Measurements from ENCODE around the gene SLC25A47.

SLC25A47 gene

DNA sequence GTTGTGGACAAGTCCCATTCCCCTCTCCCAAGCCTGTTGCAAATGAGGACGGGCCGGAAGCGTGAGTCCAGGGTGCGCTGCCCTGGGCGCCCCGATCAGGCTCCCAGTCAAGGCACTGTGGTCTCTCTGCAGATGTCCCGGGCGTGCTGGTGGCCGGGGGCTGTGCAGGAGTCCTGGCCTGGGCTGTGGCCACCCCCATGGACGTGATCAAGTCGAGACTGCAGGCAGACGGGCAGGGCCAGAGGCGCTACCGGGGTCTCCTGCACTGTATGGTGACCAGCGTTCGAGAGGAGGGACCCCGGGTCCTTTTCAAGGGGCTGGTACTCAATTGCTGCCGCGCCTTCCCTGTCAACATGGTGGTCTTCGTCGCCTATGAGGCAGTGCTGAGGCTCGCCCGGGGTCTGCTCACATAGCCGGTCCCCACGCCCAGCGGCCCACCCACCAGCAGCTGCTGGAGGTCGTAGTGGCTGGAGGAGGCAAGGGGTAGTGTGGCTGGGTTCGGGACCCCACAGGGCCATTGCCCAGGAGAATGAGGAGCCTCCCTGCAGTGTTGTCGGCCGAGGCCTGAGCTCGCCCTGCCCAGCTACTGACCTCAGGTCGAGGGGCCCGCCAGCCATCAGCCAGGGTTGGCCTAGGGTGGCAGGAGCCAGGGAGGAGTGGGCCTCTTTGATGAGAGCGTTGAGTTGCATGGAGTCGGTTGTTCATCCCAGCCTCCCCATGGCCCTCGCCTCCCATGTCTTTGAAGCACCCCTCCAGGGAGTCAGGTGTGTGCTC, 6.3 kb downstream of the SLC25A47 start:
- H3K9ac ChIP-seq (ENCODE audit: low read length in 2 of 2) = no peak overlapping the region
- H3K9me3 ChIP-seq (ENCODE audit: control insufficient read depth in 2 of 2, low read length in 2 of 2) = no peaks in the 10 kb centered on the region
- H3K27ac ChIP-seq (ENCODE audit: low read length) = no peak overlapping the region
- H3K36me3 ChIP-seq (ENCODE audit: control insufficient read depth in 2 of 2, insufficient read depth in 2 of 2, low read length in 2 of 2) = peaks cover 2 to 3% of the 10 kb centered on the region in 2 donors
- H3K4me1 ChIP-seq (ENCODE audit: control insufficient read depth, insufficient read depth, low read length) = no peaks in the 10 kb centered on the region
- H3K27me3 ChIP-seq (ENCODE audit: control insufficient read depth in 1 of 2, insufficient read depth in 2 of 2, low read length in 2 of 2) = no peaks in the 10 kb centered on the region
- H3K4me3 ChIP-seq (ENCODE audit: low read length in 2 of 2) = no peak overlapping the region

DNA sequence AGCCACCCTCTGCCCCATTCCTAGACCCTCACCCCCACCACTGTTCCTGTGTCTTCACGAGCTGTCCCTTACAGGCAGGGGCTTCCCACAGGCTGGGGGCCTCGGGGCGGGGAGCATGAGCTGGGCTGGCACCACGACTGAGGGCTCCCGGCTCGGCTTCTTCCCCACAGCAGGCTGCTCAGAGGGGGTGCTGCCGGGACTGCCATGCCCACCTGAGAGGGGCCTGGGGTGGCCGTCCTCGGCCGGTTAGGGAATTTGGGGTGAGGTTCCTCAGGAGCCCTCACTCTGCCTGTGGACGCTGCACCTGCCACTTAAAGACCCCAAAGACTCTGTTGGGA, 6.8 kb downstream of the SLC25A47 start:
- Histone ChIP-seq H3K9ac (ENCODE audit: low read length in 2 of 2) (no peak overlapping the region), H3K4me1 (ENCODE audit: control insufficient read depth, insufficient read depth, low read length) (no peaks in the 10 kb centered on the region), H3K27me3 (ENCODE audit: control insufficient read depth in 1 of 2, insufficient read depth in 2 of 2, low read length in 2 of 2) (no peaks in the 10 kb centered on the region), H3K36me3 (ENCODE audit: control insufficient read depth in 2 of 2, insufficient read depth in 2 of 2, low read length in 2 of 2) (peaks cover 4 to 6% of the 10 kb centered on the region in 2 donors), H3K4me3 (ENCODE audit: low read length in 2 of 2) (no peak overlapping the region), H3K9me3 (ENCODE audit: control insufficient read depth in 2 of 2, low read length in 2 of 2) (no peaks in the 10 kb centered on the region), H3K27ac (ENCODE audit: low read length) (no peak overlapping the region)

DNA sequence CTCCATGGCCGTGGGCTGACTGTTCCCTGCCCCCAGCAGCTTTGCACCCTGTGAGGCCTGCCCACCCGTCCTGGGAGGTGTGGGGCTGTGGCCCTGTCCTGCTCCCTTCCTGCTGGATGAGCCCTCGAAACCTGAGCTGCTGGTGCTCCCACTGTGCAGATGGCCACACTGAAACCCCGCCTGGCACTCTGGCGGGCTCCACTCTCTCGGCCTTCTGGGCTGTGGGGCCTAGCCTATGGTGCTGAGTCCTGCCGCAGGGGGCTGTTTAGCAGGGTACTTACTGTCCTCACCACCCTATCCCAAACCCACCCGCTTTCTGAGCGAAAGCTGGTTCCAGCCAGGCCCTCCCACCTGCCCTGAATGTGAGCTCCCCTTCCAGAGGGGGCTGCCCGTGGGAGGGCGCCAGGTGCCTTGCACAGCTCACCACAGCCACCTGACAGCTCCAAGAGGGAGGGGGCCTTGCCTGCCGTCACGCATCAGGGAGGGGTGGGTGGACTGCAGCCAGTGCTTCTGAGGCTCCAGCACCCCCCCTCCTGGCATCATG, 7.3 kb downstream of the SLC25A47 start:
- Histone ChIP-seq H3K9me3 (ENCODE audit: control insufficient read depth in 2 of 2, low read length in 2 of 2) (no peaks in the 10 kb centered on the region), H3K27ac (ENCODE audit: low read length) (no peak overlapping the region), H3K9ac (ENCODE audit: low read length in 2 of 2) (no peak overlapping the region), H3K4me3 (ENCODE audit: low read length in 2 of 2) (no peak overlapping the region), H3K4me1 (ENCODE audit: control insufficient read depth, insufficient read depth, low read length) (no peaks in the 10 kb centered on the region), H3K27me3 (ENCODE audit: control insufficient read depth in 1 of 2, insufficient read depth in 2 of 2, low read length in 2 of 2) (no peaks in the 10 kb centered on the region), H3K36me3 (ENCODE audit: control insufficient read depth in 2 of 2, insufficient read depth in 2 of 2, low read length in 2 of 2) (peaks cover 5 to 7% of the 10 kb centered on the region in 2 donors)

DNA sequence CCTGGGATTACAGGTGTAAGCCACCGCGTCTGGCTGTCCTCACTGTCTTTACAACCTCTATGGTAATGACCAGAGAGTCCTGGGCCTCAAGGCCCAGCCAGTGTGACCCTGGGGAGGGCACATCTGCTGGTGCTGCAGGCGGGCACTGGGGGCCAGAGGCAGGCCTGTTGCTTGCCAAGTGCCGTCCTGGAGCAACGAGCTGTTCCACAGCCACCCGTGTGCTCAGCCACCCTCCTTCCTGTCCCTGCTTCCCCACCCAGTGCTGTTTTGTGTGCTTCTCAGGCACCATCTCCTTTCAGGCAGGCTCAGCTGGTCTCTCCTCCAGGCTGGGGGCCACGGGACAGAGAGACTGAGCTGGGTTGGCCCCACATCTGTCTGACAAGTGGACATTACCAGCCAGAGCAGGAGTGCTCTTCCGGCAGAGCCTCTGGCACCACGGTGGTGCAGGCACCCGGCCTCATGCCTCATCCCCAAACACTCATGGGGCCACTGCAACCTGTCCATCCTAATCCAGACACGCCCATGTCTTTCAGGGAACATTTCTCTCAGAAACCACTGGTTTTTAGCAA, 9.0 kb downstream of the SLC25A47 start:
- H3K9me3 ChIP-seq (ENCODE audit: control insufficient read depth in 2 of 2, low read length in 2 of 2) = no peaks in the 10 kb centered on the region
- no peak overlapping the region for H3K27ac ChIP-seq (ENCODE audit: low read length)
- H3K36me3 ChIP-seq (ENCODE audit: control insufficient read depth in 2 of 2, insufficient read depth in 2 of 2, low read length in 2 of 2) = peaks cover 9 to 12% of the 10 kb centered on the region in 2 donors
- H3K4me1 ChIP-seq (ENCODE audit: control insufficient read depth, insufficient read depth, low read length) = no peaks in the 10 kb centered on the region
- no peak overlapping the region for H3K4me3 ChIP-seq (ENCODE audit: low read length in 2 of 2)
- H3K9ac ChIP-seq (ENCODE audit: low read length in 2 of 2) = no peak overlapping the region
- no peaks in the 10 kb centered on the region for H3K27me3 ChIP-seq (ENCODE audit: control insufficient read depth in 1 of 2, insufficient read depth in 2 of 2, low read length in 2 of 2)

DNA sequence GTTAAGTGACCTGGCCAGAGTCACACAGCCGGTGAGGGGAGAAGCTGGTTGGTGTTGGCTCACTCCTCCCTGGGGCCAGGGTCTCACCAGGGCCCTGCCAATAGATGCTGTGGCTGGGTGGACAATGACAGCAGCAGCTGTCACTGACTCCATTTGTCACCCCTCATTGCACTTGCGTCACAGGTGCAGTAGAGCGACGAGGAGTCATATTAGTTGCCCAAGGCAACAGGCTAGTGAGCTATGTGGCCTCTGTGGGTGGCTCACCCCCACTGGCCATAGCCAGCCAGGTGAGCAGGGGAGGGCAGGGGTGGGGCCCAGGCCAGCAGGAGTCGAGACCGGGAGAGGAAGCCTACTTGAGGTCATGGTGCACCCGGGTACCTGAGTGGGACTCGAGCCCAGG, 9.7 kb downstream of the SLC25A47 start:
- H3K27ac ChIP-seq (ENCODE audit: low read length) = no peak overlapping the region
- no peak overlapping the region for H3K9ac ChIP-seq (ENCODE audit: low read length in 2 of 2)
- H3K4me3 ChIP-seq (ENCODE audit: low read length in 2 of 2) = no peak overlapping the region
- no peaks in the 10 kb centered on the region for H3K9me3 ChIP-seq (ENCODE audit: control insufficient read depth in 2 of 2, low read length in 2 of 2)
- no peaks in the 10 kb centered on the region for H3K27me3 ChIP-seq (ENCODE audit: control insufficient read depth in 1 of 2, insufficient read depth in 2 of 2, low read length in 2 of 2)
- H3K36me3 ChIP-seq (ENCODE audit: control insufficient read depth in 2 of 2, insufficient read depth in 2 of 2, low read length in 2 of 2) = peaks cover 11 to 13% of the 10 kb centered on the region in 2 donors
- no peaks in the 10 kb centered on the region for H3K4me1 ChIP-seq (ENCODE audit: control insufficient read depth, insufficient read depth, low read length)

DNA sequence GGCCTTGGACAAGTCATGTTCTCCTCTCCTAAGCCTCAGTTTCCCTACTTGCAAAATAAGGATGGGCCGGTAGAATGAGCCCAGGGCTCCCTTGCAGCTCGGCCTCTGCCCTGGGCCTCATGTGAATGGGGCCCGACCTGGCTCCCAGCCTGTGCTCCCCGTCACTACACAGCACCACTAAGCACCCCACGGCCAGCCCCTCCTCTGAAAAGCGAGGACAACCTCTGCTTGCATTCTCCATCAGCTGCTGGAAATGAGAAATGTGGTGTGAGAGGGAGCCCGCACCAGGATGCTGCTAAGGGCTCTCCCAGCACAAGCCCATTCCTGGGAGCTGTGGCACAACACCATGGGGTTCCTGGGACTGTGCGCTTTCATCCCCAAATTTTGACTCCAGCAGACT, 10.2 kb downstream of the SLC25A47 start:
- Histone ChIP-seq H3K4me3 (ENCODE audit: low read length in 2 of 2) (no peak overlapping the region), H3K4me1 (ENCODE audit: control insufficient read depth, insufficient read depth, low read length) (no peaks in the 10 kb centered on the region), H3K36me3 (ENCODE audit: control insufficient read depth in 2 of 2, insufficient read depth in 2 of 2, low read length in 2 of 2) (peaks cover 11 to 15% of the 10 kb centered on the region in 2 donors), H3K9ac (ENCODE audit: low read length in 2 of 2) (no peak overlapping the region), H3K27ac (ENCODE audit: low read length) (no peak overlapping the region), H3K9me3 (ENCODE audit: control insufficient read depth in 2 of 2, low read length in 2 of 2) (no peaks in the 10 kb centered on the region), H3K27me3 (ENCODE audit: control insufficient read depth in 1 of 2, insufficient read depth in 2 of 2, low read length in 2 of 2) (no peaks in the 10 kb centered on the region)

DNA sequence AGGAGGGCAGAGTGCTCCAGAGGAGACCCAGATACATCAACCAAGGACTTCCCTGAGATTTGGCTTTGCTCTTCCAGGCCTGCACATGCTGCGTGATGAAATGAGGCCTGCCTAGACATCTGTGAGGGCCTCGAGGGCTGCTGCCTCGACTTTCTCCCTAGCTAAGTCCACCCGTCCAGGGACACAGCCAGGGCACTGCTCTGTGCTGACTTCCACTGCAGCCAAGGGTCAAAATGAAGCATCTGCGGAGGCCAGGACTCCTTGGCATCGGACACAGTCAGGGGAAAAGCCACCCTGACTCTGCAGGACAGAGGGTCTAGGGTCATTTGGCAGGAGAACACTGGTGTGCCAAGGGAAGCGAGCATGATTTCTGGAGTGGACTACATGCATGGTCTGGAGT, 10.7 kb downstream of the SLC25A47 start:
- no peak overlapping the region for H3K9ac ChIP-seq (ENCODE audit: low read length in 2 of 2)
- no peaks in the 10 kb centered on the region for H3K27me3 ChIP-seq (ENCODE audit: control insufficient read depth in 1 of 2, insufficient read depth in 2 of 2, low read length in 2 of 2)
- H3K4me1 ChIP-seq (ENCODE audit: control insufficient read depth, insufficient read depth, low read length) = no peaks in the 10 kb centered on the region
- no peak overlapping the region for H3K27ac ChIP-seq (ENCODE audit: low read length)
- no peak overlapping the region for H3K4me3 ChIP-seq (ENCODE audit: low read length in 2 of 2)
- peaks cover 11 to 15% of the 10 kb centered on the region in 2 donors for H3K36me3 ChIP-seq (ENCODE audit: control insufficient read depth in 2 of 2, insufficient read depth in 2 of 2, low read length in 2 of 2)
- H3K9me3 ChIP-seq (ENCODE audit: control insufficient read depth in 2 of 2, low read length in 2 of 2) = no peaks in the 10 kb centered on the region

DNA sequence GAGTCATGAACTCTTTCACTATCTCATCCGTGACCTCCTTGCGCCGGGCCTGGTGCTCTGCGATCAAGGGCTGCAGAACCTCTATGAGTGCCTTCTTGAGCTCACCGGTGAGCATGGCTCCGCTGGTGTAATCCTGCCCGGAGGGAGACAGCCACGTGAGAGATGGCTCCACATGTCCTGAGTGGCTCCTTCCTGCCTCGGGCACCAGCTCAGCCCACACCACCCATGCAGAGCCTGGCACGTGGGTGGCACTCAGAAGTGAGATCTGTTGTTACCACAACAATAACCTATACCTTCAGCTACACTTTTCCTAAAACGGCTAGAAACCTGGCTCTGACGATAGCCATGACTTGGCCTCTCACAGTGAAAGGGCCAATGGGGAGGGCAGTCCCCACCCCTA, 11.8 kb downstream of the SLC25A47 start:
- Histone ChIP-seq H3K9ac (ENCODE audit: low read length in 2 of 2) (no peak overlapping the region), H3K9me3 (ENCODE audit: control insufficient read depth in 2 of 2, low read length in 2 of 2) (no peaks in the 10 kb centered on the region), H3K4me1 (ENCODE audit: control insufficient read depth, insufficient read depth, low read length) (no peaks in the 10 kb centered on the region), H3K27me3 (ENCODE audit: control insufficient read depth in 1 of 2, insufficient read depth in 2 of 2, low read length in 2 of 2) (no peaks in the 10 kb centered on the region), H3K27ac (ENCODE audit: low read length) (no peak overlapping the region), H3K36me3 (ENCODE audit: control insufficient read depth in 2 of 2, insufficient read depth in 2 of 2, low read length in 2 of 2) (peaks cover 11 to 19% of the 10 kb centered on the region in 2 donors), H3K4me3 (ENCODE audit: low read length in 2 of 2) (no peak overlapping the region)

DNA sequence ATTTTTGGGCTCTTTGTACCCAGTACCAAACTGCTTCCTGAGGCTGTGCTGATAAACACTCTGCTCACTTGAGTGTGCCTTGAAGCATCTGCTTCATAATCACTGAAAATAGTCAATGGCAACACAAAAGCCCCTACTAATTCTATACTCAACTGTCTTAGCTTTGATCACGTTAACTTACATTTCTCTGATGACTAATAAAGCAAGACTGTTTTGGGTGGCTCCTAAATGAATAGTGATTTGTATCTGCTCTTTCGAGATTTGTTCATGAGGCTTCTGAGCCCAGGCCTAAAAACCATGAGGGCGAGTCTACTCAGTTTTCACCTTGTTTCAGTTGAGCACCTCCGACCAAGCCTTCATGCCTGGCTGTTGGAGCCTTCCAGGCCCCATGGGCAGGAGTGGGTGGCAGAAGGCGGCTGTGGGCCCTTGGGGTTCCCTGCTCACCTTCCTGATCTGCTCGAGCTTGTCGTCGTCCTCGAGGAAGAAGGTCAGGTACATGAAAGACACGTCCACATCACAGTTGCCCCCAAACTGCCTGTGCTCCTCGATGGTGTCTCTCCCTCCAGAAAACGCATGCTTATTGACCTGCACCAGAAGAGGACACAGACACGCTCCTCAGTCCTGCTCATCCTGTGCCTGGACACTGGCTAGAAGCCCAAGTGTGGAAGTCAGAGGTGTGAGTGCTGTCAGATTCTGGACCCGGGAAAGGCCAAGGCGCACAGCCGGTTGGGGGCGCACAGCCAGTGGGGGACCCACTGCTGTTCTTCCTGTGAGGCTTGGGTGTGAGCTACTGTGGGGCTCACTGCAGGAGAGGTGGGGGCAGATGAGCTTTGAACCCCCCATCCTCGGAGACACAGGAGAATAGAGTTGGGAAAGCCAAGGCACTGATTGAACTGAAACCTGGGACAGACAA, 13.7 kb downstream of the SLC25A47 start:
- Histone ChIP-seq H3K4me1 (ENCODE audit: control insufficient read depth, insufficient read depth, low read length) (peaks cover 10% of the 10 kb centered on the region), H3K36me3 (ENCODE audit: control insufficient read depth in 2 of 2, insufficient read depth in 2 of 2, low read length in 2 of 2) (peaks cover 11 to 23% of the 10 kb centered on the region in 2 donors), H3K27ac (ENCODE audit: low read length) (no peak overlapping the region), H3K27me3 (ENCODE audit: control insufficient read depth in 1 of 2, insufficient read depth in 2 of 2, low read length in 2 of 2) (no peaks in the 10 kb centered on the region), H3K9ac (ENCODE audit: low read length in 2 of 2) (no peak overlapping the region), H3K9me3 (ENCODE audit: control insufficient read depth in 2 of 2, low read length in 2 of 2) (no peaks in the 10 kb centered on the region), H3K4me3 (ENCODE audit: low read length in 2 of 2) (no peak overlapping the region)

DNA sequence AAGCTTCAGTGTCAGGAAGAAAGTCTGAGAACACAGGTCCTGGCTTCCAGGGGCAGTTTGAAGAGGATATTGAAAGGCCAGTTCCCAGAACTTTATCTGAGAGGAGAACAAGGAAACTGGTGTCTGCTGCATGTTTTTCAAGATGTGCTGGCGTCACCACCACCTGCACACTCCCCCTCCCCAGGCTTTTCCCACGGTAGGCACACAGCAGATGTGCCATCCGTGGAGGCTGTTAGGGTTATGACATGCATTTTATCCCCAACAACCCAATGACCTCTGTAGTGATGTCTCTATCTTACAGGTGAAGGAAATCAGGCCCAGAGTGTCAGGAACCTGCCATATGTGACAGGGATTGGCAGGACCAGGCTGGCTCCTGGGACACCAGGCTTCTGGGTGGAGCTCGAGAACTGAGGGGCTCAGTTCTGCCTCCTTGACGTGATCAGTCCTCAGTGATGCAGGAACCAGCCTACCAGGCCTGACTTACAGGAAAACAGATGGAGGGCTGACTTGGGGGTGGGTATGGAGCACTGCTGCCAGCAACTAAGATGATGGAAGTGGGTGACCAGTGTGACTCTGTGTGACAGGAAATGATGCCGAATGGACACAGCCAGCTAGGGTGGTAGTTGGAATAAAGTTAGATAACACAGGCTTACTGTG, 16.8 kb downstream of the SLC25A47 start:
- Histone ChIP-seq H3K9me3 (ENCODE audit: control insufficient read depth in 2 of 2, low read length in 2 of 2) (no peaks in the 10 kb centered on the region), H3K36me3 (ENCODE audit: control insufficient read depth in 2 of 2, insufficient read depth in 2 of 2, low read length in 2 of 2) (peaks cover 6 to 22% of the 10 kb centered on the region in 2 donors), H3K4me3 (ENCODE audit: low read length in 2 of 2) (no peak overlapping the region), H3K9ac (ENCODE audit: low read length in 2 of 2) (no peak overlapping the region), H3K27ac (ENCODE audit: low read length) (peak overlapping the region; percentile 85), H3K4me1 (ENCODE audit: control insufficient read depth, insufficient read depth, low read length) (peaks cover 13% of the 10 kb centered on the region), H3K27me3 (ENCODE audit: control insufficient read depth in 1 of 2, insufficient read depth in 2 of 2, low read length in 2 of 2) (no peaks in the 10 kb centered on the region)

Data from stomach smooth muscle (tissue), 2 donors.